22Rv1 (cell line): ENCODE measurements around the gene ERICH3.

Experiments
- ZFX ChIP-seq: fragments of 450-650 bp; IDR thresholded peaks from 2 replicates; pipeline ENCODE4 v1.6.1; 2017; ENCODE audit warnings: antibody characterized with exemption, borderline replicate concordance
- TF ChIP-seq, protein P1 (sequence below): fragments of 450-650 bp; IDR thresholded peaks from 2 replicates; pipeline ENCODE4 v1.5.1; 2017; ENCODE audit warnings: mild to moderate bottlenecking

DNA sequence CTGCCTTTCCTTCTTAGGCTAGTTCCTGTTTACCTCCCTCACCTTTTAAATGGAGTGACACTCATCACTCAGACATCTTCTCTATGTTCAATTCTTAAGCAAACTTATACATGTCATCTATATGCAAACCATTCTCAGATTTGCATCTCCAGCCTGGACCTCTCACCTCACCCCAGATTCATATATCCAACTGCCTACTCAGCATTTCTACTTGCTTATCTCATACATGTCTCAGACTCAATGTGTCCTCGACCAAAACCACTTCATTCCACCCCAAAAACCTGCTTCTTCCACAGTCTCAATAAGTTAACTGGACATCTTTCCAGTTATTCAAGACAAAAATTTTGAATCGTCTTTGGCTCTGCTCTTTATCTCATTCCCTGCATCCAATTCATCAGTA lies 62.6 kb downstream of the ERICH3 start:
- TF ChIP-seq, protein P1, sequence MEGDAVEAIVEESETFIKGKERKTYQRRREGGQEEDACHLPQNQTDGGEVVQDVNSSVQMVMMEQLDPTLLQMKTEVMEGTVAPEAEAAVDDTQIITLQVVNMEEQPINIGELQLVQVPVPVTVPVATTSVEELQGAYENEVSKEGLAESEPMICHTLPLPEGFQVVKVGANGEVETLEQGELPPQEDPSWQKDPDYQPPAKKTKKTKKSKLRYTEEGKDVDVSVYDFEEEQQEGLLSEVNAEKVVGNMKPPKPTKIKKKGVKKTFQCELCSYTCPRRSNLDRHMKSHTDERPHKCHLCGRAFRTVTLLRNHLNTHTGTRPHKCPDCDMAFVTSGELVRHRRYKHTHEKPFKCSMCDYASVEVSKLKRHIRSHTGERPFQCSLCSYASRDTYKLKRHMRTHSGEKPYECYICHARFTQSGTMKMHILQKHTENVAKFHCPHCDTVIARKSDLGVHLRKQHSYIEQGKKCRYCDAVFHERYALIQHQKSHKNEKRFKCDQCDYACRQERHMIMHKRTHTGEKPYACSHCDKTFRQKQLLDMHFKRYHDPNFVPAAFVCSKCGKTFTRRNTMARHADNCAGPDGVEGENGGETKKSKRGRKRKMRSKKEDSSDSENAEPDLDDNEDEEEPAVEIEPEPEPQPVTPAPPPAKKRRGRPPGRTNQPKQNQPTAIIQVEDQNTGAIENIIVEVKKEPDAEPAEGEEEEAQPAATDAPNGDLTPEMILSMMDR, result no peak
- no peak for TF ChIP-seq ZFX
